Astrocyte of the spinal cord (primary cell): ENCODE results near the gene C2CD2L.

ENCODE experiments used
- DNase-seq: peaks from one replicate; pipeline ENCODE4 v3.0.0; 2011; ENCODE audit warnings: low read depth, low spot score
- H3K4me3 ChIP-seq: 2 replicates; pipeline ENCODE4 v1.5.1; 2011; ENCODE audit warnings: low read depth, mild to moderate bottlenecking, low read length, moderate library complexity
- in situ Hi-C: cut with HindIII; loops from 2 replicates; pipeline ENCODE4 v1.10.0; 2017; ENCODE audit warnings: low sequenced_read_pairs
- TF ChIP-seq, protein P1 (sequence below): IDR thresholded peaks from 2 replicates; pipeline ENCODE4 v1.5.1; 2012; ENCODE audit warnings: low read depth, mild to moderate bottlenecking, low read length, inconsistent platforms

C2CD2L gene

DNA sequence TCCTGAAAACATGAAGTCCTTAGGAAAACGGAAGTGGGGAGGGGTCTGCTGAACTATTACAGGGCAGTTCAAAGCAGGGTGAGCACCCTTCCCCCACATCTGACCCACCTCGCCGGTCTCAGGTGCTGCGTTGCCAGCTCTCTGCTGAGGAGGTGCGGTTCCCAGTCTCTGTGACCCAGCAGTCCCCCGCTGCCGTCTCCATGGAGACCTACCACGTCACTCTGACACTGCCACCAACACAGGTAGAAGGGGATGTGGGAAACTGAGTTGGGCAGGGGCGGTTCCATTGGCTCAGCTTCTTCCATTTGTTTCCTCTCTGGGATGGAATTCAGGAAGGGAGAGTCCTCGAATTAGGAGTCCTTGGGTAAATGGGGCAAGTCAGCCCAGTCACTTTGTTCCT, 3.3 kb downstream of the C2CD2L start:
- no peak for DNase-seq
- TF ChIP-seq, protein P1, sequence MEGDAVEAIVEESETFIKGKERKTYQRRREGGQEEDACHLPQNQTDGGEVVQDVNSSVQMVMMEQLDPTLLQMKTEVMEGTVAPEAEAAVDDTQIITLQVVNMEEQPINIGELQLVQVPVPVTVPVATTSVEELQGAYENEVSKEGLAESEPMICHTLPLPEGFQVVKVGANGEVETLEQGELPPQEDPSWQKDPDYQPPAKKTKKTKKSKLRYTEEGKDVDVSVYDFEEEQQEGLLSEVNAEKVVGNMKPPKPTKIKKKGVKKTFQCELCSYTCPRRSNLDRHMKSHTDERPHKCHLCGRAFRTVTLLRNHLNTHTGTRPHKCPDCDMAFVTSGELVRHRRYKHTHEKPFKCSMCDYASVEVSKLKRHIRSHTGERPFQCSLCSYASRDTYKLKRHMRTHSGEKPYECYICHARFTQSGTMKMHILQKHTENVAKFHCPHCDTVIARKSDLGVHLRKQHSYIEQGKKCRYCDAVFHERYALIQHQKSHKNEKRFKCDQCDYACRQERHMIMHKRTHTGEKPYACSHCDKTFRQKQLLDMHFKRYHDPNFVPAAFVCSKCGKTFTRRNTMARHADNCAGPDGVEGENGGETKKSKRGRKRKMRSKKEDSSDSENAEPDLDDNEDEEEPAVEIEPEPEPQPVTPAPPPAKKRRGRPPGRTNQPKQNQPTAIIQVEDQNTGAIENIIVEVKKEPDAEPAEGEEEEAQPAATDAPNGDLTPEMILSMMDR = no peak
- in situ Hi-C loops = no loop called here
- H3K4me3 ChIP-seq = no peak overlapping the region

DNA sequence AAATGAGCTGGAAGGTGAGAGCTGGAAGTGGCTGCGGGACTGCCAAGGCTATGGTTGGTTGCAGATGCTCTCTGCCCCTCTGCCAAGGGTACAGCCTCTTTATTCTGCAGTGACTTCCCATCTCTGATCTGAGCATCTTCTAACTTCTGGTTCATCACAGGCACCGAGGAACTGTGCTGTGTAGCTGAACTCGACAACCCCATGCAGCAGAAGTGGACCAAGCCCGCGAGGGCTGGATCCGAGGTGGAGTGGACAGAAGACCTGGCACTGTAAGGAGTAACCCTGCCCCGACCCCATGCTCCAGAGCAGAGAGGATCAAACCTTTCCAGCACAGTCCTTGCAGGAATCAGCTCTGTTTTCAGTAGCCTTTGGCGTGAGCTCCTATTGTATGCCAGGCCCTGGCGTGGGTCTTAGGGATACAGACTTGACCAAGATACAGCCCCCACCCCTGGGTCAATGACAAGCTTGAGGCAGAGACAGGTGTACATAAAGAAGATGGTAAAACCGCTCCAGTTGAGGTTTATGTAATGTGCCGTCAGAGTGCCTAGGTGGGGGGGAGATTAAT, 4.3 kb downstream of the C2CD2L start:
- TF ChIP-seq, protein P1 = no peak
- in situ Hi-C loops = no loop called here
- no peak for DNase-seq
- no peak overlapping the region for H3K4me3 ChIP-seq

DNA sequence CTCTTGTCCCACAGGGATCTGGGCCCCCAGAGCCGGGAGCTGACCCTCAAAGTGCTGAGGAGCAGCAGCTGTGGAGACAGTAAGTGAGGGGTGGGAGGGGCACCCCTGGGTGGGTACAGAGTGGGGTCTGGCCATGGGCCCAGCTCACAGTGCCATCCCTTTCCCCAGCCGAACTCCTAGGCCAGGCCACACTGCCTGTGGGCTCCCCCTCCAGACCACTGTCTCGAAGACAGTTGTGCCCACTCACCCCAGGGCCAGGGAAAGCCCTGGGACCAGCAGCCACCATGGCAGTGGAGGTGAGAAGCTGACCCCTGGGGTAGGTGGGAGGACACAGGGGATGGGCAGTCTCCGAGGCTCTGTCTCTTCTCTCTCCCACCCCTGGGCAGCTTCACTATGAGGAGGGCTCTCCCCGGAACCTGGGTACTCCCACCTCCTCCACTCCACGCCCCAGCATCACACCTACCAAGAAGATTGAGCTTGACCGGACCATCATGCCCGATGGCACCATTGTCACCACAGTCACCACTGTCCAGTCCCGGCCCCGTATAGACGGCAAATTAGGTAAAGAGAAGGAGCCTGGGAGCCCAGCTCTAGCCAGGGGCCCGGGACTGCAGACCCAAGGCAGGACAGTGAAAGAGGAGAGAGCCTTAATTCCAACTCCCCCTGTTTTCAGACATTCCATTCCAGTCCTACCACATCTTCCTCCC, 5.3 kb downstream of the C2CD2L start:
- in situ Hi-C loops = no loop called here
- no peak for DNase-seq
- TF ChIP-seq, protein P1 = no peak
- no peak overlapping the region for H3K4me3 ChIP-seq

DNA sequence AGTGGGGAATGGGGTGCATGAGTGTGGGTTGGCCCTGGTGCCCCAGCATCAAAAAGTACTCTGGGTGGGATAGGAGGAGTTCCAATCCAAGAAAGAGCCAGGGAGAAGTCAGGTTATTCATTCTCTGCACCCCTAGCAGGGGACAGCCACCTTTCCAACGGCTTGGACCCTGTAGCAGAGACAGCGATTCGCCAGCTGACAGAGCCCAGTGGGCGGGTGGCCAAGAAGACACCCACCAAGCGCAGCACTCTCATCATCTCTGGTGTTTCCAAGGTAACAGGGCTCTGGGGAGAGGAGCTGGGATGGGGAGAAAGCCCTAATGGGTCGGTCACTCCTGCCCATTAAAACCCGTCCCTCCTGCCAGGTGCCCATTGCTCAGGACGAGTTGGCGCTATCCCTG, 6.6 kb downstream of the C2CD2L start:
- no peak for DNase-seq
- in situ Hi-C loops = no loop called here
- H3K4me3 ChIP-seq = no peak overlapping the region
- TF ChIP-seq, protein P1 = no peak

DNA sequence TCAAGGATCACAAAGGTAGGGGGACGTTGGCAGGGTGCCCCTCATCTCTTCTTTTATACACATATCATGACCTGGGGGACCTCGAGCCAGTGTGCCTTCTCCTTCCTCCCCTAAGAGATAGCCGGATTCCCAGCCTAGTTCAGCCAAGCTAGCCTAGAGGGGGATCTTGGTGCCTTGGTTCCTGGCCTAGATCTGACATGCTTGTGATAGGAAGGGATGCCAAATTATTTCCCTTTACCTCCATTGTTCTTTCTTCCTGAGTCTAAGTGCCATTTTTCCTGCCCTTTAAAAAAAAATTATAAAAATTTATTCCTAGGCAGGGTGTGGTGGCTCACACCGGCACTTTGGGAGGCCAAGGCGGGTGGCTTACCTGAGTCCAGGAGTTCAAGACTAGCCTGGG, 7.2 kb downstream of the C2CD2L start:
- in situ Hi-C loops = no loop called here
- TF ChIP-seq, protein P1 = no peak
- DNase-seq = no peak
- no peak overlapping the region for H3K4me3 ChIP-seq

DNA sequence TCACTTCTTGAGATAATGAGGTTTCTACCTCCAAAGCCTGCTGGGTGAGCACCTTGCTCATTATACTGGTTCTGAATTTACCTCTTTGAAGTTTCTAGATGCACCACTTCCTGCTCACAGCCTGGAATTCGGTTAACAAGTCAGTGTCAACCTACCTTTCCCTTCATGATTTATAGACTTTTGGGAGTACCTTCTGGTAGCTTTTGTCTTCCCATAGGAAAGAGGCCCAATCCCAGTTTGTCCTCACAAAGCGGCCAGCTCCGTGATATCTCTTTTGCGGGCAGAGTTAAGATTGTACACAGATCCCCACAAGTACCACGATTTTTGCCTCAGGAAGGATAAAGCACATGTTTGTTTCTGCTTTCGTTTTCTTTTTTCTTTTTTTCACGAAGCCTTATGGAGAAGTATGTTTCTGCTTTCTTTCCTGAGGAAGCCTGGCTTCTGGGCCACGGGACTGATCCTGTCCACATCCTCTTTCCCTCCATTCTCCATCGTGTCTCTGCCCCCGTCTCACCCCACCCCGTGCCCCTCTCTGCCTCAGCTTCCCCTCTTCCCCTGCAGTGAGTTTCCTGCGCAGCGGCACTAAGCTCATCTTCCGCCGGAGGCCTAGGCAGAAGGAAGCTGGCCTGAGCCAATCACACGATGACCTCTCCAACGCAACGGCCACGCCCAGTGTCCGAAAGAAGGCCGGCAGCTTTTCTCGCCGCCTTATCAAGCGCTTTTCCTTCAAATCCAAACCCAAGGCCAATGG, 8.5 kb downstream of the C2CD2L start:
- no peak overlapping the region for H3K4me3 ChIP-seq
- TF ChIP-seq, protein P1 = no peak
- no peak for DNase-seq
- in situ Hi-C loops = no loop called here
